Activated CD8-positive, alpha-beta memory T cell treated with anti-CD3 and anti-CD28 coated beads for 36 hours (primary cell): ENCODE measurements around the gene RPRD2. TPM values are rescaled to one million over a fixed set of nuclear protein-coding genes. Genes with fewer than 3 reads are reported as not detected.
"Not testable (repeated sequence)": the region's sequence is repeated elsewhere in the genome, so short reads cannot be mapped to it uniquely, and the experiment has no call there.

Experiments used
- CTCF ChIA-PET: fragments of 350-600 bp; sonication (Branson Sonifier 250); formaldehyde crosslinking; loops from one replicate; lab custom pipeline; 2021; ENCODE audit warnings: antibody characterized with exemption; lab: Charles Lee
- POLR2A ChIA-PET: fragments of 350-600 bp; sonication (Branson Sonifier 250); formaldehyde crosslinking; loops from one replicate; lab custom pipeline; 2021; ENCODE audit warnings: antibody characterized with exemption; lab: Charles Lee
- total RNA-seq, 2 experiments: library from RNA; stranded (reverse); gene quantifications; one replicate each; pipeline ENCODE4 v1.2.3, GENCODE V29; 2021

RPRD2 gene
- total RNA-seq, 2 experiments from 2014 or later = 20.1 to 20.4 TPM

DNA sequence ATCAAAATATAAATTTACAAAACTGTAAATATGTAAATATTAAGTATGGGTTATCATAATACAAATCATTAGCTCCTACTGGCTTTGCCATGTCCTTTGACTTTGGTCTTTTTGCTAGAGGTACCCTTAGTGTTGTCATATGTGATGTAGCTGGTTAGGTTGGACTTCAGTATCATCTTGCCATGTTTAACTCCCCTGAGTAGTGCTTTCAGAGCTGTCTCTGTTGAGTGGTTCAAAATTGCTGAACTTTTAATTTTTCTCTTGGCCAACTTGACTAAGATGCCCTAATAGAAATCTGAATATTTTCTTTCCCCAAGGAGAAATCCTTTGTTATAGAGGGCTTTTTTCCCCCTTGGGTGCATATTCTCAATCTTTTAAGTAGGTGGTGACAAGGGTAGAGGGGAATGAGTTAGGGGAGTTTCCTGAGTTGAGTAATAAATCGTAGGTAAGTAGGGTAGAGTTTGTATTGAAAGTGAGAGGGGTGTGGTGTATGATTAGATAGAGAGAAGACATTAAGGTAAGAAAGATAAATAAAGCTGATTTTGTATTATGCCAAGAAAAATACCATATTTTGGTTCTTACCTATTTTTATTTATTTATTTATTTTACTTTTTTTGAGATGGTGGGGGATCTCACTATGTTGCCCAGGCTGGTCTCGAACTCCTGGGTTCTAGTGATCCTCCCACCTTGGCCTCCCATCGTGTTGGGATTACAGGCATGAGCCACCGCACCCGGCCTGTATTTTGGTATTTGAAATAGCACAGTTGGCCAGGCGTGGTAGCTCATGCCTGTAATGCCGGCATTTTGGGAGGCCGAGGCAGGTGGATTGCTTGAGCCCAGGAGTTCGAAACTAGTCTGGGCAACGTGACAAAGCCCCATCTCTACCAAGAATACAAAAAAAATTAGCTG lies 21.8 kb downstream of the RPRD2 start:
- ChIA-PET CTCF (interaction anchor here (1.0 kb wide), 1 partner anchor 25 kb away, joined by 3 read pairs; no protein-coding TSS in a partner anchor), POLR2A (interaction anchor here (1.4 kb wide), 1 partner anchor 22 kb away, joined by 5 read pairs; the partner anchor contains the start of gene RPRD2)

DNA sequence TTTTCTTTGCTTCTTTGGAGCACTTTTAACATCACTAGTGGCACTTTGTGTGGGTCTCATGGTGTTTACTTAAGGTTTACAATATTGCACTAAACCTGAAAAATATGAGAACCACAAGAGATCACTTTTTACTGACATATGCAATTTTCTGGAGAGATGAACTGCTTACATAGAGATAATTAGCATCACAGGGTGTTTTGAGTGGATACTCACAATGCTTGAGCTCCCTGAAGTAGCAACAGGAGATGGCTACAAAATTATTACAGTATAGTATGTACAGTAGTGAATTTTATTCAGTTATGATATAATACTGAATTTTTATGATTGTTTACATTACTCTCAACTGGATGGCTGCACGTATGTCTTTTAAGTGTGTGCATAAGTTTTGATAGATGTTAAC lies 22.6 kb downstream of the RPRD2 start:
- ChIA-PET CTCF (interaction anchor here (1.0 kb wide), 1 partner anchor 26 kb away, joined by 3 read pairs; no protein-coding TSS in a partner anchor), POLR2A (no interaction called here)

DNA sequence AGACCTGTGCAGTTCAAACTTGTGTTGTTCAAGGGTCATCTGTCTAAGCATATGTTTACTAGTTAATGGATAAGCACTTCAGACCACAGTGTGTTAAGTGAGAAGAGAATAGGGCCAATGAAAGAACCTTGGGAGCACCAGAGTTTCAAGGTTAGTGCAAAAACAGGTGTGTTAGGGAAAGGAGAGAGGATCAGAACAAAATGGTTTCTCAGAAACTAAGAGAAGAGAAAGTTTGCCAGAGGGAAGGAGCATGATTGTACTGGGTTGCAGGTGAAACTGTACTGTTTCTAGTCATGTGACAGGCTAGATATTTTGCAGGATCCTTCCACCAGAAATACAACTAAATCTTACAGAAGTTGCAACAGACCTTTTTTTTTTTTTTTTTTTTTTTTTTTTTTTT lies 23.3 kb downstream of the RPRD2 start:
- POLR2A ChIA-PET = no interaction called here
- CTCF ChIA-PET = interaction anchor here (0.7 kb wide), 1 partner anchor 22 kb away, joined by 6 read pairs; no protein-coding TSS in a partner anchor

DNA sequence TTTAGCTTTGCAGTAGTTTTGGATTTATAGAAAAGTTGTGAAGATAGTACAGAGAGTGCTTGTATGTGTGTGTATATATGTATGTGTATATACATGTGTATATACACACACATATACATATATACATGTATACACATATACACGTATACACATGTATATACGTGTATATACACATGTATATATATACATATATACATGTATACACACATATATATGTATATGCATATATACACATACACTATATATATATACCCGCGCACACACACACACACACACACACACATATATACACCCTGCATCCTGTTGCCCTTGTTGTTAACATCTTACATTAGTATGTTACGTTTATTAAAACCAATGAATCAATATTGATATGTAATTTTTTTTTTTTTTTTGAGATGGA lies 24.3 kb downstream of the RPRD2 start:
- CTCF ChIA-PET = no interaction called here
- POLR2A ChIA-PET = no interaction called here

DNA sequence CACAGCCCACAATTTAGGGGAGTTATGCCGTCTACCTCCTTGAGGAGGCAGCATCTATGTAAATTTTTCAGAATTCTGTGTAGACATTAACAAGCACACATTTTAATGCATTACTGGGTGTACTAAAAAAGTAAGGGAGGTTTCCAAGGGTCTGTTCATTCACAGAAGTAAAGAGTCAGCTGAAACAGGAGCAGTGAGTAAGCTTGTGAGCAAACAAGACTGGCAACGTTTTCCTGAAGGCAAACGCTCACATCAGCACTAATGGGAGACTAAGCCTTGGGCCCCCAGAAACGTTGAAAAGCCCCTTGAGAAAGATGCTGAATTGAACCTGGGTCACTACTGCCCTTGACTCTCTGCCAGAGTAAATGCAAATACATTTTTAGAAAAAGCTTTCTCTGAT lies 25.7 kb downstream of the RPRD2 start:
- POLR2A ChIA-PET = no interaction called here

DNA sequence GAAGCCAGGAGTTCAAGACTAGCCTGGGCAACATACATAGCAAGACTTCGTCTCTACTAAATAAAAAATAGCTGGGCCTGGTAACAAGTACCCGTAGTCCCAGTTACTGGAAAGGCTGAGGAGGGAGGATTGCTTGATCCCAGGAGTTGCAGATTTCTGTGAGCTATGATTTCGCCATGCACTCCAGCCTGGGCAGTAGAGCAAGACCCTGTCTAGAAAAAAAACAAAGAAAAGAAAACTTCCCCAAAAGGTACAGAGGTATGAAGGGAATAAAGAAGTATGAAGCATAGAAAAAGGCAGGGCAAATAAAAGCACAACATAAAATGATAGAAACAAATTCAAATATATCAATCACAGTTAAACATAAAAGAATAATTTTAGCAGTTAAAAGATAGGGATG lies 28.7 kb downstream of the RPRD2 start:
- POLR2A ChIA-PET = no interaction called here
- CTCF ChIA-PET = interaction anchor here (1.0 kb wide), 1 partner anchor 9 kb away, joined by 4 read pairs; no protein-coding TSS in a partner anchor

More for the DNA sequence above, 25.7 kb downstream of the RPRD2 start:
- CTCF ChIA-PET = no interaction called here

DNA sequence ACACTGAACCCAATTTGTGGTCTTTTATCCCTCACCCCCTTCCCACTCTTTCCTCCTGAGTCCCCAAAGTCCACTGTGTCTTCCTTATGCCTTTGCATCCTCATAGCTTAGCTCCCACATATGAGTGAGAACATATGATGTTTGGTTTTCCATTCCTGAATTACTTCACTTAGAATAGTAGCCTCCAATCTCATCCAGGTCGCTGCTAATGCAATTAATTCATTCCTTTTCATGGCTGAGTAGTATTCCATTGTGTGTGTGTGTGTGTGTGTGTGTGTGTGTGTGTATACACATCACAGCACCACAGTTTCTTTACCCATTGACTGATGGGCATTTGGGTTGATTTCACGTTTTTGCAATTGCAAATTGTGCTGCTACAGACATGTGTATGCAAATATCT lies 31.2 kb downstream of the RPRD2 start:
- CTCF ChIA-PET = interaction anchor here (0.7 kb wide), 1 partner anchor 267 kb away, joined by 3 read pairs; no protein-coding TSS in a partner anchor
- POLR2A ChIA-PET = not testable (repeated sequence)

DNA sequence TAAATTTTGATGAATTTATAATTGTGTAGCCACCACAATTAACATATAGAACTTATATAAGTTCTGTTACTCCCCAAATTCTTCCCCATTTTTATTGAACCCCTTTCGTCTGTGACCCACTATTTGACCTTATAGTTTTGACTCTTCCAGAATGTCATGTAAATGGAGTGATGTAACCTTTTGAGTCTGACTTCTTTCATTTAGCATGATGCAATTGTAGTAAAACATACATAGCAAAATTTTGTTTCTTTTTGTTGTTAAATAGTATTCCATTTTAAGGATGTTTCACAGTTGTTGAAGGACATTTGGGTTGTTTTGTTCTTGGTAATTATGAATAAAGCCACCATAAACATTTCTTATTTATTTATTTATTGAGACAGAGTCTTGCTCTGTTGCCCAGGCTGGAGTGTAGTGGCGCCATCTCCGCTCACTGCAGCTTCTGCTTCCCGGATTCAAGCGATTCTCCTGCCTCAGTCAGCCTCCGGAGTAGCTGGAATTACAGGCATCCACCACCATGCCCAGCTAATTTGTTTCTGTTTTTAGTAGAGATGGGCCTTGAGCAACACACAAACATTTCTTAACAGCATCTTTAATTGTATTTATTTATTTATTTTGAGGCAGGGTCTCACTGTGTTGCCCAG lies 33.6 kb downstream of the RPRD2 start:
- ChIA-PET POLR2A (no interaction called here), CTCF (no interaction called here)

DNA sequence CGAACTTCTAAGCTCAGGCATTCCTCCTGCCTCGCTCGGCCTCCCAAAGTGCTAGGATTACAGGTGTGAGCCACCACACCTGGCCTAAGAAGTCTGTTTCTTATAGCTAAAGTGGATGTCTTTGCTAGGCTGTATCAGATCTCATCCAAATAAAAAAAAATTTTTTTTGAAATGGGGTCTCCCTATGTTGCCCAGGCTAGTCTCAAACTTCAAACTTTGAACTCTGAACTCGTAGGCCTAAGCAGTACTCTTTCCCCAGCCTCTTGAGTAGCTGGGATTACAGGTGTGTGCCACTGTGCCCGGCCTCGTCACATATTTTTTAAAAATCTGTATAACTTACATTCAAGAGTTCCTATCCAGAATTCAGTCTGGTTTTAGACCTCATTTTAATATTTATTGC lies 40.5 kb downstream of the RPRD2 start:
- ChIA-PET CTCF (no interaction called here), POLR2A (no interaction called here)

DNA sequence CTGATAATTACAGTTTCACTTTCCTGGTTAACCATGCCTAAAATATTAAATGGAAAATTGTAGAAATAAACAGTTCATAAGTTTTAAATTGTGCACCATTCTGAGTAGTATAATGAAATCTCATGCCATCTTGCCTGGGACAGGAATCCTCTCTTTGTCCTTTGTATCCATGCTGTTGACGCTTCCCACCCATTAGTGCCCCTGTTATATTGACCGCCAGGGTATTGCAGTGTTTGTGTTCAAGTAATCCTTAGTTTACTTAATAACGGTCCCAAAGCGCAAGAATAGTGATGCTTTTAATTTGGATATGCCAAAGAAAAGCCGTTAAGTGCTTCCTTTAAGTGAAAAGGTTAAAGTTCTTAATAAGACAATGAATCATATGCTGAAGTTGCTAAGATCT lies 41.7 kb downstream of the RPRD2 start:
- POLR2A ChIA-PET = no interaction called here
- CTCF ChIA-PET = no interaction called here

DNA sequence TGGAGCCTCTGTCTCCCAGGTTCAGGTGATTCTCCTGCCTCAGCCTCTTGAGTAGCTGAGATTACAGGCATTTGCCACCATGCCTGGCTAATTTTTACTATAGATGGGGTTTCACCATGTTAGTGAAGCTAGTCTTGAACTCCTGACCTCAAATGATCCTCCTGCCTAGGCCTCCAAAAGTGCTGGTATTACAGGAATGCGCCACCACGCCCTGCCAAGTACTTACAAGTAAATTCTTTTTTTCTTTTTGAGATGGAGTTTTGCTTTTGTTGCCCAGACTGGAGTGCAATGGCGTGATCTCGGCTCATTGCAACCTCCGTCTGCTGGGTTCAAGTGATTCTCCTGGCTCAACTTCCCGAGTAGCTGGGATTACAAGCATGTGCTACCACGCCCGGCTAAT lies 42.5 kb downstream of the RPRD2 start:
- ChIA-PET POLR2A (no interaction called here), CTCF (no interaction called here)

DNA sequence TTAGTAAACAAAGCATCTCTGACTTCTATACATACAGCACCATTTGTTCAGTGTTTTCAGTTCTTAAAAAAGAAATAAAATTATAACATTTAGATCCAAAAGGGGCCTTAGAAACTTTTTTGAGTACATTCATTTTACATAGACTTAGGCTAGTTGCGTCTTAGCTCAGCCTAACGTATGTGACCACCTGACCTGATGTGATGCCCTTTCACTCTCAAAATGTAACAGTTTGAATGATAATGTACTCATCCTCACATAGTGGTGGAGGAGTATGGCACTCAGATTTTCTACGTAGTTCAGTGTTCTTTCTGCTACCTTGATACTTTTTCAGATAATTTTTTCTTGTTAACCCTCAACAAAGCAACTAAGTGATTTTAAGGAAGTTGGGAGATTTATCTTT lies 43.4 kb downstream of the RPRD2 start:
- CTCF ChIA-PET = no interaction called here
- POLR2A ChIA-PET = no interaction called here

DNA sequence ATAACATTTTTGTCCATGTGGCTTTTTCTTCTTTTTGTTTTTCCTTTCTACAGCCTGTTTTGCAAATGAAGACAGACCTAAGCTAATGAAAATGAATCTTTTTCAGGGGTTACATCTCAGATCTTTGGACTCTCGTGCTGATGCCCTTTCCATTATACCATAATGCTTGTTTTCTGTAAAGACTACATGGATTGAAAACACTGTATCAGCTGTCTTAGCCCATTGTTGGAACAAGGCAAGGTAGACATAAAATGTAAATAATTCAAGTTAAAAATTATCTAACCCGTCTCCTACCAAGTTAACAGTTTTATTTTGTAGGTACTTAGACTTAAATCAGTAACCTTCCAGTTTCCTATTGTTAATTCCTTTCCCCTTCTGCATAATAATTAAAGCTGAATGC lies 44.9 kb downstream of the RPRD2 start:
- CTCF ChIA-PET = no interaction called here
- POLR2A ChIA-PET = no interaction called here

DNA sequence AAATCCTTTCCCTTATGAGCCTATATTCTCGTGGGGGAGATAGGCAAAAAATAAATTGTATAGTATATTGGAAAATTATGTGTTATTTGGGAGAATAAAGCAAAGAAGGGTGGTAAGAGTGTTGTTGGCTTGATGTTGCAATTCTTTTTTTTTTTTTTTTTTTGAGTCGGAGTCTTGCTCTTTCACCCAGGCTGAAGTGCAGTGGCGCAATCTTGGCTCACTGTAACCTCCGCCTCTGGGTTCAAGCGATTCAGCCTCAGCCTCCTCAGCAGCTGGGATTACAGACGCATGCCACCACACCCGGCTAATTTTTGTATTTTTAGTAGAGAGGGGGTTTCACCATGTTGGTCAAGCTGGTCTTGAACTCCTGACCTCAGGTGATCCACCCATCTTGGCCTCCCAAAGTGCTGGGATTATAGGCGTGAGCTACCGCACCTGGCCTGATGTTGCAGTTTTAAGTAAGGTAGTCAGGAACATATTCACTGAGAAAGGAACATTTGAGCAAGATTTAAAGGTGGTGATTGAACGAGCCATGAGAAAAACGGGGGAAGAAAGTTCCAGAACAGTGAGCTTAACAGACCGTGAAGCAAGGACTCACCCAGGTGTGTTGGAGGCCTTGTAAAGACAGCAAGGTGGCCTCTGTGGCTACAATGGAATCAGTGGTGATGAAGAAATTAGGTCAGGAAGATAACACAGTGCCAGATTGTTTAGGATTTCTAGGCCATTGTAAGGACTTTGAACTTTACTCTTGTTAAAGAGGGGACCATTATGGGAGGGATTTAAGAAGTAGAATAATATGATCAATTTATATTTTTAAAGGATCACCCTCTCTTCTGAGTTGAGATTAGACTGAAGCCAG lies 45.8 kb downstream of the RPRD2 start:
- ChIA-PET POLR2A (no interaction called here), CTCF (no interaction called here)

DNA sequence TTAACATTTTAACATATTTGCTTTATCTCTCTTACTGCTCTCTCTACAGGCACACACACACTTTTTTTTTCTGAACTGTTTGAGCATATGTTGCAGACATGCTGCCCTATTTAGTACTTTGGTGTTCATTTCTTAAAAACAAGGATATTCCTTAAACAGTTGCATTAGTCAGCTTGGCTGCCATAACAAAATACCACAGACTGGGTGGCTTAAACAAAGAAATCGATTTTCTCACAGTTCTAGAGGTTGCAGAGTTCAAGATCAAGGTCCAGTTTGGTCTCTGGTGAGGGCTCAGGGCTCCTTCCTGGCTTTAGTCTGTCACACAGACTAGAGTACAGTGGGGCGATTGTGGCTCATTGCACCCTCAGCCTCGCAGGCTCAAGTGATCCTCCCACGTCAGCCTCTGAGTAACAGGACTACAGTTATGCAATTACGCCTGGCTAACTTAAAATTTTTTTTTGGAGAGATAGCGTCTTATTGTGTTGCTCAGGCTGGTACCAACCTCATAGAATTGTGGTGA lies 46.7 kb downstream of the RPRD2 start:
- ChIA-PET POLR2A (no interaction called here), CTCF (no interaction called here)

DNA sequence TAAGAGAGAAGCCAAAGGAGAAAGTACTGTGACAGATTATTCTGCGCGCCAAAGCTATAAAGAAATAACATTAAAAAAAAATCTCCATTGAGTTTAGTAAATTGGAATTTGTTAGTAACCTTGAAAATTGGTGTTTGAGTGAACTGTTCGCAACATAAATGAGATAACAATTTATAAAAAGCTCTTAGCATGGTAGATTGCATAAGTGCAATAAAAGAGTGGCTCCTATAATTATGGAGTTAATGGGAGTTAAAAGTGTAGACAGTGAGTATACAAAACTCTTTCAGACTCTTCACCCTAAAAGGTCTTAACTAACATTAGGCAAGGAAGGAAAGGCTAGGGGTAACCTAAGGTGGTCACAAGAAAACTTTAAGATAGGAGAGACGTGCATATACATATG lies 50.6 kb downstream of the RPRD2 start:
- ChIA-PET CTCF (interaction anchor here (0.6 to 1.3 kb wide), 2 partner anchors 41 to 259 kb away, joined by 3 read pairs; no protein-coding TSS in a partner anchor), POLR2A (interaction anchor here (0.7 kb wide), 1 partner anchor 91 kb away, joined by 3 read pairs; no protein-coding TSS in a partner anchor)

DNA sequence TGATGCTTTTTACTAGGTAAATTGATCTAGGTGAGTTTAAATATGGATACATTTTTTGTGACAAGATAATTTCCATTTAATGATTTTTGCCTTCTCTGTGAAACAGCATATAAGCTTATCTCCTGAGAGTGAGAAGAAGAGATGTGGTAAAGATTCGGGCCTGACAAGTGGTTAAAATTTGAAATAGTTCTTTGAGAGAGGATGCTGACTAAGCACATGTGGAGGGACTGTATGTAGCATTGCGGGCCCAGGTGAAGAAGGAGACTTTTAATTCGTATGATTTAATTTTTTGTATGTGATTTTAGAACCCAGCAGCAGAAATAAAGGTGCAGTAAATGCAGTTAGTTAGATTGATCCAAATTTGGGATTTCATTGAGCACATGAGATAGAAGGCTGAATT lies 51.9 kb downstream of the RPRD2 start:
- POLR2A ChIA-PET = no interaction called here
- CTCF ChIA-PET = no interaction called here

DNA sequence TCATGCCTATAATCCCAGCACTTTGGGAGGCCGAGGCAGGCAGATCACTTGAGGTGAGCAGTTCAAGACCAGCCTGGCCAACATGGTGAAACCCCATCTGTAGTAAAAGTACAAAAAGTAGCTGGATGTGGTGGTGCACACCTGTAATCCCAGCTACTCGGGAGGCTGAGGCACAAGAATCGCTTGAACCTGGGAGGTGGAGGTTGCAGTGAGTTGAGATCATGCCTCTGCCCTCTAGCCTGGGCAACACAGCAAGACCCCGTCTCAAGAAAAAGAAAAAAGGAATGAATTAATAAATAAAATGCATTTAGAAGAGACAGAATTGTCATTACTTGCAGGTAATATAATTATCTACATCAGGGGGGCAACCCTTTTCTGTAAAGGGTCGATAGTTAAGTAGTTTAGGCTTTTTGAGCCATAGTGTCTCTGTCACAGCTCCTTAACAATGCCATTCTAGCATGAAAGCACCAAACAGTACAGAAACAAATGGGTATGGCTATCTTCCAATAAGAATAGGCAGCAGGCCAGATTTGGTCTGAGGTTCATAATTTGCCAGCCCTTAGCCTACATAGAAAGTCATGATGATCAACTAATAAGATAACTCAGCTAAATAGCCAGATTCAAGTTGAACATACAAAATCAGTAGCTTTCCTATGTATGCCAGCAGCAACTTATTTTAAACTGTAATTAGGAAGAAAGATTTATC lies 56.8 kb downstream of the RPRD2 start:
- ChIA-PET CTCF (no interaction called here), POLR2A (no interaction called here)

DNA sequence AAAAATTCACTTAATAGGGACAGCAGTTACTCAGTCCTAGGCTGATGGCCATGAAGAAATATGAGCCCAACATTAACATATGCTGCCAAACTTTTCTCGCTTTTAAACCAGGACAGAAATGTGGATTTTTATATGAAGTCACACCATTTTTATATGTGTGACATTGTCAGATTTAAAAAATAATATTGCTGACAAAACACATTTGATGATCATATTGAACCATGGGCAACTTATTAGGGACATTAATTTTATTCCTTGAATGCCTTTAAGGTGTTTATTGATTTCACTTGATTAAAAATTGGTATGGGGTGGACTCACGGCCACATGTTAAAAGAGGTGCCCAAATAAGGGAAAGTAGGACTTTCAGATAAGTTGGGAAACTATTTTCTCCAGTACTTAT lies 58.6 kb downstream of the RPRD2 start:
- CTCF ChIA-PET = no interaction called here
- POLR2A ChIA-PET = no interaction called here
